Gastroesophageal sphincter (tissue), 3 donors: ENCODE results near the gene MXD1.

Experiments
- CTCF ChIP-seq, 4 experiments: fragments of 200-600 bp in 2 of 4; fragments of 450-650 bp in 2 of 4; sonication (generic) in 1 of 4; IDR thresholded peaks; one replicate each; pipeline ENCODE4 v1.5.1; 2017 to 2019; ENCODE audit warnings: antibody characterized with exemption in 4 of 4, mild to moderate bottlenecking in 2 of 4, moderate library complexity in 2 of 4
- EP300 ChIP-seq: sonication (generic); formaldehyde crosslinking; IDR thresholded peaks from one replicate; pipeline ENCODE4 v1.6.1; 2017; ENCODE audit warnings: antibody characterized with exemption, mild to moderate bottlenecking
- POLR2A ChIP-seq, 2 donors: fragments of 450-650 bp; IDR thresholded peaks; one replicate each; pipeline ENCODE4 v1.6.1; 2017; ENCODE audit warnings: antibody characterized with exemption in 2 of 2, mild to moderate bottlenecking in 2 of 2, moderate library complexity in 1 of 2
- POLR2AphosphoS5 ChIP-seq: sonication (generic); formaldehyde crosslinking; IDR thresholded peaks from one replicate; pipeline ENCODE4 v1.6.1; 2017; ENCODE audit warnings: antibody characterized with exemption

GRCh38 chr2:69988086-69988635 is 73.3 kb downstream of the MXD1 start:
- TF ChIP-seq CTCF (IDR thresholded peaks at IDR 0.05), result no peak
- TF ChIP-seq POLR2AphosphoS5, result no peak
- TF ChIP-seq POLR2A (IDR thresholded peaks at IDR 0.05), result no peak
- TF ChIP-seq EP300, result no peak
